HG03520 (cell line): Measurements from ENCODE around the gene MAD1L1.

ENCODE experiments used
- ATAC-seq: cut with Tn5 transposase; IDR thresholded peaks from one replicate; pipeline ENCODE4 v1.9.1; 2021; ENCODE audit warnings: mild to moderate bottlenecking, moderate library complexity; ENCODE audit not compliant: unreplicated experiment

The MAD1L1 gene

DNA sequence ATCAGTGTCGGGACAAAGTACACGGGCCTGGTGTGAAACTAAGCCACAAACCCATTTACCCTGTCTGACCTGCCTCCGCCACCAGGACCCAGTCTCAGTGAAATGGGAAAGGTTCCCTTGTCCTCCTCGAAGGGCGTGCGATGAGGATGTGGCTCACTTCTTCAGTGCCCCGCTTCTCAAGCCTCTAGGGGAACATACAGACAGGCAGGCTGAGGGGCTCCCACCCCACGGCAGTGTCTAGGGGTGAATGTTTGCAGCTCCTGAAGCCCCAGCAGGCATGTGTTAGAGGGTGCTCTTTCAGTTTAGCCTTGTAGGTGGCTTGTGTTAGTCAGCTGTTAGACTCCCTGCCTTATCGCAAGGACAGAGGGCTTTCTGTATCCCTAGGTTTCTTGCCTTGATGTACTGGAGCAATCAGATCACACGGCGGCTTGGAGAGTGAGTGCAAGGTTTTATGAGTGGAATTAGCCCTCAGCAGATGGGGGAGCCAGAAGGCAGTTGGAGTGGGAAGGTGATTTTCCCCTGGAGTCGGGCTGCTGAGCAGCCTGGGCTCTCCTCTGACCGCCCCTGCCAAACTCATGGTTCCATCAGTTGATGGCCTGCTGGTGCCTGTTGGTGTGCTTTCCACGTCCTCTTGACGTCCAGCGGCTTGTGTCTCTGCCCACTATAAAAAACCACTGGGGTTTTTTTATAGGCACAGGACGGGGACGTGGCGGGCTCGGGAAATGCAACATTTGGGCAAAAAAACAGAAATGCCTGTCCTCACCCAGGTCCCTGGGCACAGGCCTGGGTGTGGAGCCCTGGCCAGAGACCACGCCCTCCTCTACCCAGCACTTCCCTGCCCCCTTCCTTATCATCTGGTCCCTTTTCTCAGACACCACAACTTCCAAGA is 10.0 kb upstream of the MAD1L1 start:
- no peak for ATAC-seq

DNA sequence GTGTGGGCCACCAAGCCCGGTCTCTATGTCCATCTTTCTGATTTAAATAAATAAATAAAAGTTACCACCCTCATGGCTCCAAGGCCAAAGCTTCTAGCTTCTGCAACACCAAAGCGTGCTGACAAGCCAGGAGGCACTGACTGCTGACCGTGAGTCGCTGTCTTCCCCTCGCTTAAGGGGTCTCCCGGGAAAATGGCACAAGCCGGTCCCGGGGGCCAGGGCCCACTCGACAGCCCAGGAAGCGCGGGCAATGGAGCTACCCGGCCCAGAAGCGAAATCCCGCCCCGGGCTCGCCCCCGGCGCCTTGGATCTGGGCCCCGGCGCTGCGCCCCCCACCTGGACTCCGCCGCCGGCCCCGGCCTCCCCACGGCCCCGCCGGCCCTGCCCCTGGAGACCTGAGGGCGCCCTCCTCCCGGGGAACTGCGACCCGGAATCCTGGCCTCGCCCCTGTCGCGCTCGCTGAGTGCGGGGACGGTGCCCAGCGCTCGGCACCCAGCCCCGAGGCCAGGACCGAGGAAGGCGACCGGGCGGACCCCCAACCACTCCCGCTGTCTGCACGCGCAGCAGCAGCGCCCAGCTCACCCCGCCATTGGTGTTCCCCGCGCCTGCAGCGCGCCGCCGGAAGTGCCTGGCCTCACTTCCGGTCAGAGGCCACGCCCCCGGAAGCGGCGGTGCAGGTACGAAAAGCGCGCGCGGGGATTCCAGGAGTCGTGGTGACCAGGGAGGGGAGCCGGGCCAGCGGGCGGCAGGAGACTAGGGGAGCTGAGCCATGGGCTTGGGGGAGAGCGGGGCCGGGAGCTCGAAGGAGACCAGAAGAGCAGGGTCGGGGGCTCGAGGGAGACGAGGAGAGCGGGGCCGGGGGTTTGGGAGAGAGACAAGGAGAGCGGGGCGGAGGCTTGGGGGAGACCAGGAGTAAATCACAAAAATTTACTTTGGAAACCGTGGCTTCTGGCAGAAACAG is 9.1 kb upstream of the MAD1L1 start, which contains the start of the genes MRM2 and NUDT1:
TSS of gene MRM2 (minus strand) at position 626 of the 961 bp plus-strand sequence. CDS start at position 590, 36 bp downstream.
TSS of gene NUDT1 (plus strand) at position 647 of the 961 bp plus-strand sequence. CDS start 2,349 bp downstream, outside the sequence.
- peak; percentile 61 for ATAC-seq

DNA sequence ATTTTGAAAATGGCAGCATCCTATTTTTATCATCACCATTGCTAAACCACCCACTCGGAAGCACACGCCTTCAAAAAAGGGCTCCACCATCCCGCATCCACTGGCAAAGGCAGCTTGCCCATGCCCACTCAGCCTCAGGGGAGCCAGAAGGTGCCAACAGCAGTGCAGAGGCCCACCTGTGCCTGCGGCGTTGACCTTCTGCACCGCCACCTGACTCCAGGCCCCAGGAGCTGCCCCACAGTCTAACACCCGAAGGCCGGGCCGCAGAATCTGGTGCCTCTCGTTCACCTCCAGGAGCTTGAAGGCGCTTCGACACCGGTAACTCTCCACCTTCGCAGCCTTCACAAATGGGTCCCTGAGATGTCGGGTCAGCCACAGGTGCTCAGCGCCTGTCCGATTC is 6.5 kb upstream of the MAD1L1 start:
- ATAC-seq = no peak

DNA sequence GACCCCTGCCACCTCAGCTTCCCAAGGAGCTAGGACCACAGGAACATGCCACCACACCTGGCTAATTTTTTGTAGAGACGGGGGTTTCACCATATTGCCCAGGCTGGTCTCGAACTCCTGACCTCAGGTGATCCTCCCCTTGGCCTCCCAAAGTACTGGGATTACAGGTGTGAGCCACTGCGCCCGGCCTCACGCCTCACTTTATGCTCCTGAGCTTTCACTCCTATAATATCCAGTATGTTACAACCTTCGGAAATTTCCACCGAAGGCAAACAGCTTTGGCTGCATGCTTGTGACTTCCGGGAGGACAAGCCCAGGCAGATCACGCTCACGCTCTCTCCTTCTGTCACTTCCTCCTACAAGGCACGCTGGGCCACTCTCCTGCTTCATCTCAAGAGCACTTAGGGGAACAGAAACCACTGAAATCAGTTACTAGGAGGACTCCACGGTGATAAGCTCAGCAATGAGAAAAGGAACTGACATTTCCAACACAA is 4.4 kb upstream of the MAD1L1 start:
- peak; percentile 58 for ATAC-seq

DNA sequence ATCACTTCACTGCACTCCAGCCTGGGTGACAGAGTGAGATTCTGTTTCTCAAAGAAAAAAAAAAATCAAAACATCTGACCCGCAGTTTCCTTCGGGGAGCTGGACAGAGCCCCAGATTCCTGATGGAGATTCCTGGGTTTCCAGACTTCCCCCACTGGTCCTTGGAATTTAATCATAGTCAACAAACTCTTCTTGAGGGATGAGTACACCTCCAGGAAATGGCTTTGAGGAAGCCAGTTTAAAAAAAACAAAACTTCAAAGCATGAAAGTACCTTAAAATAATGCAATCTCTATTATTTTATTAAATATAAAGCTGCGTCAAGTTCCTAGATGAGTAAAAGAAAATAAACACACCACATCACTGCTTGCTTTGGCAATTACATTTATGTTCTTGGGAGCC is 1.2 kb upstream of the MAD1L1 start:
- ATAC-seq = no peak

DNA sequence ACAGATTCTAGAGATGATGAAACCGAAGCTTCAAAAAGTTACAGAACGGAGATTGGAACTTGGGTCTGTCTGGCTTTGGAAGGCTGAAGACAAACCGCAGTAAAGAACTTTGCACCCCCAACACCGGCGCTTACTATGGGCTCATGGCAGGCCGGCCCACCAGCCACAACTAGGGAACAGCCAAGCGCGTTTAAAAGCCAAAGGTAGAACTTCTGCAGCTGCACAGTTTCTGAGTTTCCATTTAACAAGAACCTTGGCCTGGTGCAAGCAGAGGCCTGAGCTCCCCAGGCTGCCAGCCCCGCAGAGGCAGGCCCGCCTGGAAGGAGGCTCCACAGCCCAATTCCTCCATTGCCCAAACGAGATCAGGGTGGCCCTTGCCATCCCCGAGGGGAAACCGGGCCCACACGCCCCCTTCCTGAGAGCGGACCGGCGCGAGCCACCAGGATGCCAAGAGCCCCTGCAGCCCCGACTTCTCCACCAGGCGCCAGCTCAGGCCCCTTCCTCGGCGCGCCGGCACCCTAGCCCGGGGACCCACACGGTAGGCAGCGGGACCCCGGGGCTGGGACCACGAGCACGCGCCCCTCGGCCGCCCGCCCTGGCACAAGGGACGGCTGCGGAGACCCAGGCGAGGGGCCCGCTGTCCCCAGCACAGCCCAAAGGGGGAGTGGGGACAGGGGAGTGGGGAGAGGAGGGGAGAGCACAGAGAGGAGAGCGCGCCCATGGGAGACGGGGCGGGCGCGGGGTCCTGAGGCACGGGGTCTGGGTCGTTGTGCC is 566 bp downstream of the MAD1L1 start:
- peak; percentile 29 for ATAC-seq

DNA sequence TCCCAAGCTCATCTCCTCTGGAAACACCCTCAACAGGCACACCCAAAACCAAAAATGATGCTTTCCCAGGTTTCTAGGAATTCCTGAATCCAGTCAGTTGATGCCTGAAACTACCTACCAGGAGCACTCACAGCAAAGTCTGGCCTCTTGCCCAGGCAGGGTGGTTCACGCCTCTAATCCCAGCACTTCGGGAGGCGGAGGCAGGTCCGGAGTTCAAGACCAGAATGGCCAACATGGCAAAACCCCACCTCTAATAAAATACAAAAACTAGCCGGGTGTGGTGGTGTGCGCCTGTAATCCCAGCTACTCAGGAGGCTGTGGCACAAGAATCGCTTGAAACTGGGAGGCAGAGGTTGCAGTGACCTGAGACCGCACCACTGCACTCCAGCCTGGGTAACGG is 1.9 kb downstream of the MAD1L1 start:
- ATAC-seq = no peak

DNA sequence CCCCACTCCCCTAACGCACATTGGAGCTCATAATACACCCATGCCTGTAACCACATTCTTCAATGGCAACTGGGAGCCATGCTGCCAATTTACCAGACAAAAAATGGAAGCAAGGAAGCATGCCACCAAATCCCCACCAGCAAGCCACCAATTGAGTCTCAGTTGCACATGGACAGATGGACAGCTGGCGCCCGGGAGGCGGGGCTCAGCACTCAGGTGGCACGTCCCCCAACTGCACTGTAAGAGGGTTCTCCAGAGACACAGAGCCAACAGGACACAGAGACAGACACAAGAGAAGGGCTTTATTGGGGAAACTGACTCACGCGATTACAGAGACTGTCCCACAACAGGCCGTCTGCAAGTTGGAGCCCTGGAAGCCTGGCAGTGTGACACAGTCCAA is 2.5 kb downstream of the MAD1L1 start:
- ATAC-seq = no peak

DNA sequence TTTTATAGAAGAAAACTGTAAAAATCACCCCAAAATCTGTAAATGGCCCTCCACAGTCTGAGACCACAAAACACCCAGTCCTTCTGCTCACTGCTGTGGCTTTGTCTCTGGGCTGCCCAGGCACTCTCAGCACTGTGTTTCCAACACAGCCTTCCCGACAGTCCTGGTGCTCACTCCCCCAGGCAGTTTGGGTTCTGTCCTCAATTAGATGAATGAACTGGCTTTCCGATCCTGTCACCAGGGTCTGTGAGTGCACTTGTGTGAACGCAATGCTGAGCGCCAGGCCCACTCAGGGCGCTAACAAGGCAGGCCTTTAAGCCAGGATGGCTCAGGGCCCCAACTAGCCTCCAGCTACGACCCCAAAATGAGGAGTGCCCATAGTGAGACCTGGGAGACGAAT is 3.3 kb downstream of the MAD1L1 start:
- ATAC-seq = no peak

DNA sequence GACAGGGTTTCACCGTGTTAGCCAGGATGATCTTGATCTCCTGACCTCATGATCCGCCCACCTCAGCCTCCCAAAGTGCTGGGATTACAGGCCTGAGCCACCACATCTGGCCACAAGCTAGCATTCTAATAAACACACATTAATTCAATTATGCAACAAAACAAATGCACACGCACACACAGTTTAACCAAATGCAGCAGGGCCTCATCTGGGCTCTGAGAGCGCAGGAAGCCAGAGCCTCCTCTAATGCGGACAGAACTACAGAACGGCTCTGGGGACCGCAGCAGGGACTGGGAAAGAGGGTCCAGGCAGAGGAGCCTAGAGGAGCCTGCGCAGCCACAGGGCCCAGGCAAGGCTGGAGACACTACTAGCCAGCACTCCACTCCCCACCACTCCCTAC is 3.8 kb downstream of the MAD1L1 start:
- no peak for ATAC-seq

DNA sequence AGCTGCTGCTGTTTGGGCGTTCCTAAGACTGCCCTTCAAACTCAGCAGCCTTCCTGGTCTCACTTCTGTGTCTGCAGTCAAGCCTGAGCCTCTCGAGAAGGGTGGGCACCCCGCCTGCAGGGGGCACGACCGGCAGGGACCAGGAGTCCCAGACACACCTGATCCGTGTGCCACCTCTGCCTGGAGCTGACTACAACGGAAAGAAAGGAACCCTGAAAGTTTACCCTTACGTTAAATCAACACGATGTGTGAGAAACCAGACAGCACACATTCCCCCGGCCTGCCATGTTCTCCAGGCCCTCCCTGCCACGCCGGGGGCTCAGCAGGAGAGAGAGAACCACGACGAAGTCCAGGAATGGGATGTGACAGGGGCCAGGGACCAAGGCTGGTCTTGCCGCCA is 5.0 kb downstream of the MAD1L1 start:
- ATAC-seq = no peak

DNA sequence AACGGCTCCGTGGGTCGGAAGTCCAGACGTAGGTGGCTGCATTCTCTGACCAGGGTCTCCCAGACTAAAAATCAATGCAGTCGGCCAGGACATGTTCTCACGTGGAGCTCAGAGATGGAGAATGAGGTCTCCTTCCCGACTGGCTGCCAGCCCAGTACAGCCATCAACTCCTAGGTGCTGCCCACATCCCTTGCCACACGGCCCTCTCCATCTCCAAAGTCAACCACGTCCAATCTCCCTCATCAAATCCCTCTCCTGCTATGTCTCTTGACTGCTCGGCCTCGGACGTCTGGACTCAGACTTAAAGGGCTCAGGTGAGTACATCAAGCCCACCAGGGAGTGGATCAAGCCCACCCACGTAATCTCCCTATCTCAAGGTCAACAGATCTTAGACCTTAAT is 6.9 kb downstream of the MAD1L1 start:
- ATAC-seq = no peak

DNA sequence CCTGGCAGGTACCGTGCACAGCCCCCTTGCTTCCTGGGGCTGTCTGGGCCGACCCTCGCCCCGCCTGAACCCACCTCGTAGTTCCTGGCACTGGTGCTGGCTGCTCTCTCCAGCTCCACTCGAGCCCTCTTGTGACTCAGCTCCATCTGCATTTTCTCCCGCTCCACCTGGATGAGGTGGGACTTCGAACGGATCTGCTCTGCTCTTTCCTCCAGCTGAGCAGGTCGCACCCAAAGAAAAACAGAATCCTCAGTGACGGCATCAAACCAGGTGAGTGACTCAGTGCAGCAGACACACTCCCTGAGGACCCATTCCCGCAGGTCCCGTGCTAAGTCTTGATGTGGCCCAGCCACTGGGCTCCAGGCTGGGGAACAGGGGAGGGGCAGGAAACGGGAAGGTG is 7.4 kb downstream of the MAD1L1 start:
- no peak for ATAC-seq

DNA sequence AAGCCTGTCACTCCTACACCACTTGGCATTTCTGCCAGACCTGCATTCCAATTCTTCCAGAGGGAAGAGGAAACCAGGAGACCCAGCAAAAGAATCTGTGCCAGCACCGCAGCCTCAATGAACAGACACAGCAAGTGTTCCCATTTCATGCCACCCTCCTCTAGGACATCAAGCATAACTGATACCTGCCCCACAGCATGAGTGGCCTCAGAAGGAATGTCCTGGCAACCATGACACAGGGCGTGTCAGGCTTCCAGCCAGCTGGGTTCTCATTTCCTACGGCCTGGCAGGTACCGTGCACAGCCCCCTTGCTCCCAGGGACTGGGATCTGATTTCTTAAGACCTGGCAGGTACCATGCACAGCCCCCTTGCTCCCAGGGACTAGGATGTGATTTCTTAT is 7.8 kb downstream of the MAD1L1 start:
- no peak for ATAC-seq

DNA sequence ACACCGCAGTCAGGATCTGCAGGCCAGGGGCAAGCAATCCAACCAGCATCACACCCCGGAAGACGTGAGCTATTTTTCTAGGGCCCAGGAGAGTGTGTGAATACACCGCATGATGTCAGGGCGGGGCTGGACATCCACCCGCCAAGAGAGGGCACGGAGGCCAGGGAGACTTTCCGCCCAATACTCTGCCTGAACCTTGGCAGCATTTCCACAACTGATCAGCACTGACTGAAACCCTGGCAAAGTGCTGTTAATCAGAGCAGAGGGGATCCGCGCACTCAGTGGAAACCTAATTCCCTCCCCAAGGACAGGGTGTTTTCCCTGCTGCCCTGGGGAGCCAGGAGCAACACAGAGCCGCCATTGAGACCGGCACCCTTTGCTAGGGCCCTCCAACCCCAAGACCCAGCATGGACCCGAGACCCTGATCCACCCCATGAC is 8.2 kb downstream of the MAD1L1 start:
- no peak for ATAC-seq

DNA sequence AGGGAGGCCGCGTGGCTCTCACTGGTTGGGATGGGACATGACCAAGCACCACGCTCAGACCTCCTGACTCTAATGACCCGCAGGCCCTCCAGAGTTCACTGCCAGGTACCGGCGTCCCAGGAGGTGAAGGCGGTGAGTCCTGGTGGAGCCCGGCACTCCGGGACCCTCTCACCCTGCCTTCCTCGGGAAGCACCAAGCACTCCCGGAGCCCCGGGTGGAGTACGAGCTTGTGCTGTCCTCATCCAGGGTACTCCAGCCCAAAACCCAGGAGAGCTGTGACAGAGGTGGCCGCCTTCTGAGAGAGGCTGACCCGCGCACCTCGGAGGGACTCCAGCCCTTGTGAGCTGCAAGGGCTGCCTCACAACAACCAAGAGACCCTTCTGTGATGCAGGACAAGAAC is 9.4 kb downstream of the MAD1L1 start:
- no peak for ATAC-seq

DNA sequence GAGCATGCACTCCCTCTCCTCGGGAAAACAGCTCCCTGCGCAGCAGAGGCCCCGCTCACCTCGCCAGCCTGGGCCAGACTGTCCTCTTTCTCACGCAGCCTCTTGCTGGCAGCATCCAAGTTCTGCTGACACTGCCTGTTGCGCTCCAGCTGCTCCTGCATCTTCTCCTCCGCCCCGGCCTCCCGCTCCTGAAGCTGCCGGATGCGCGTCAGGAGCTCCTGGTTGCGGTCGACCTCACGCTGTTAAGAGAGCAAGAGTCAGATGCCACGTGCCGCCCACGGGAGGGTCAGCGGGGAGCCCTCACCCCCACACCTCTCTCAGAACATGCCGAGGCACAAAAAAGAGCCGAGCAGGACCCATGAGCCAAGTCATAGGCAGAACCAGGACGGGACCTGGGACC is 10.2 kb downstream of the MAD1L1 start:
- ATAC-seq = no peak

DNA sequence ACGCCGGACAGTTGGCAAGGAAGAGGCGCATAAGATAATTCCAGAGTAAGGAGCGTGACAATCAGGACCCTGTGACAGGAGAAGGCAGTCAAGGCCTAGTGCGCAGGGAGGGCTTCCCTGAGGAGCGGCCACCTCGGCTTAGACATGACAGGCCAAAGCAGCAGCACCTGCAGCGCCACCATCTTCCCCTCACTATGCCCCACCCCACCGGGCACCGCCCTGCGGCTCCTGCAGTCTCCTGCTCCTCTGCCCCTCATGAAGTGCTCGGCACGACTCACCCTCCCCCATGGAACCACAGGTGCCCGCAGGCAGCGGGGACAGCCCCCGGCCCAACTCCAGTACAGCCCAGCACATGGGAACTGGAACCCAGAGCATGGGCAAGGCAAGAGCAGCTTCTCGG is 11.8 kb downstream of the MAD1L1 start:
- ATAC-seq = no peak

DNA sequence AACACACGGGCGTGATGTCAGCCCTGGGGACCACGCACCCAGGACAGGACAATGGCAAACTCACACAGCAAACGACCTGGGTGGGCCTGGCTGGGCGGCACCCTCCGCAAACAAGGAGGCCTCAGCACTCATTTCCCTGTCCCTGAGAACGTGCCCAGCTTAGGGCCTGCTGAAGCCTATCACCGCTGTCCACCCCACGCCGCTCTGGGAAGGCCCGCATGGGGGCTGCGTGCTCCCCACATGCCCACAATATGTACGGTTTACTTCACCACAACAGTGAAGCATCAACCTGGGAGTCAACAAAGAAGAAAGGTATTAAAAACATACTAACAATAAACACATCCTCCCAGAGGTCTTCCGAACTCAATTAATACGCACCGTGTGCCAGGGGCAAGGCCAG is 12.2 kb downstream of the MAD1L1 start:
- no peak for ATAC-seq

DNA sequence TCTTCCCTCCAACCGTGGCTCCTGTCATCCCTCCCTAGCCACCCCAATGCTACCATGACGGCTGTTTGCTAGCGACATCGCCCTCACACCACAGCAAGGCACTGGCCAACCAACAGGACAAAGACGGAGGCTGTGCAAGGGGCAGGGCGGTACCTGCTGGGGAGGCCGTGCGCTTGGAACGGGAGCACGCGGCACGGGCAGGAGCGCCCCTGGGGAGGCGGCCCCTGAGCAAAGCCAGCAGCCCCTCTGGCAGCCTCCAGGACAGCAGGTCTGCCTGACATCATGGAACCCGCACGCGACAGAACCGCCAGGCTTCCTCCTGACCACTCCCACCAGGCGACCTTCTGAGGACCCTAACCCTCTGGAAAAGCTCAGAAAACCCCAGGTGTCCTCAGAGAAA is 12.7 kb downstream of the MAD1L1 start:
- ATAC-seq = no peak

DNA sequence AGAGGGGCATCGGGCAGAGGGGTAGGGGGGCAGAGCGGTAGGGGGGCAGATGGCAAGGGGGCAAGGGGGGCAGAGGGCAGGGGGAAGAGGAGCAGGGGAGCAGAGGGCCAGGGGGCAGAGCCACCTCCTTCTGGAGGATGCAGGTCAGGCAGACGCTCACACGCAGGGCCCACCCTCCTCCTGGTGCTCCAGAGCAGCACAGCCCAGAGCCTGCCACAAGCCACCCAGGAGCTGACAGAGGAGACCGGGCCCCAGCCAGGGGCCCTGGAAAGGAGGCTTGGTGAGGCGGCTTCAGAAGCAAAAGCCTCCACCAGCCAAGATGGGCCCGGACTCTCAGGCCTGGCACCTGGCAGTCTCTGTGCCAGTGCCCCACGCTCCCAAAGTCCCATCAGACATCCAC is 13.1 kb downstream of the MAD1L1 start:
- ATAC-seq = no peak
